Activated T-cell treated with anti-CD3 and anti-CD28 coated beads, Interleukin-2, amount 50 U/mL, for 48 hours (primary cell): ENCODE measurements around the gene COPZ1.

Experiments used
- DNase-seq, 2 experiments: peaks; one replicate each; pipeline ENCODE4 v3.0.0-alpha.2; 2020

COPZ1 gene

GRCh38 chr12:54359762-54360351 is 34.9 kb downstream of the COPZ1 start:
- no peak for DNase-seq

- peak; percentile 72 to 78 for DNase-seq
Measured at GRCh38 chr12:54360717-54361456, 36.0 kb downstream of the COPZ1 start.

- DNase-seq = no peak
Measured at GRCh38 chr12:54363047-54363446, 38.1 kb downstream of the COPZ1 start.

- no peak for DNase-seq
Measured at GRCh38 chr12:54363618-54364017, 38.7 kb downstream of the COPZ1 start.

- peak in 1 of 2 experiments; percentile 43 for DNase-seq
Measured at GRCh38 chr12:54364413-54364812, 39.5 kb downstream of the COPZ1 start, which contains the start of gene GPR84. Gene GPR84 (minus strand): TSS chr12:54364486. CDS start chr12:54363851, 635 bp downstream.

DNA sequence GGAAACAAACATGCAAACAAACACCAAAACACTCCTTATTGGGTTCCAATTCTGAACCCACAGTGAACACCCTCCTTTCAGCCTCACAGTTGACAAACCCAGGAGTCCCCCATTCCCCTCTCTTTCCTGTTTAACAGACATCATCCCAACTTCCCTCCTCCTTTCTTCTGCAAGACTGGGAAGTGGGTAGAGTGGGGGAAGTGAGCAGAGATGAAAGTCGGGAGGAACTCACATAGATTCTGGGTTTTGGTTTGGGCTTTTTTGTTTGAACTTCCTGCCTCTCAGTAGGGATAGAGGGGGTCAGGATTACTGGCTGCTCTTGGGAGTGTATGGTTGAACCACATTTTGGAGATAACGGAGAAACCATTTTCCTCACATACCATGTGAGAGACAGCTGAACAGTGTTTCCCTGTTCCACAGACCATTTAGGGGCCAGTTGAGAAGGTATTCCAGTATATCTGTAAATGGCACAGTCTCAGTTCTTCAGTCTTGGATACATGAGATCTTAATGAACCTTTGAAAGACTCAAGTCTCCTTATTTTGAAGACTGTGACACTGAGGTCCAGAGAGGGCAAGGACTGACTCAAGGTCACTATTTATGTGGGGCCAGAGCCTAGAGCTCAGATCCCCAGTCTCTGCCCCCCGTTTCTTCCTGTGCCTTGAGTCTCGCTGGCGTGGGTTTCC is 43.2 kb downstream of the COPZ1 start:
- DNase-seq = no peak

GRCh38 chr12:54368709-54369596 is 44.0 kb downstream of the COPZ1 start:
- peak; percentile 94 to 95 for DNase-seq

GRCh38 chr12:54369597-54370131 is 44.7 kb downstream of the COPZ1 start:
- DNase-seq = no peak

DNA sequence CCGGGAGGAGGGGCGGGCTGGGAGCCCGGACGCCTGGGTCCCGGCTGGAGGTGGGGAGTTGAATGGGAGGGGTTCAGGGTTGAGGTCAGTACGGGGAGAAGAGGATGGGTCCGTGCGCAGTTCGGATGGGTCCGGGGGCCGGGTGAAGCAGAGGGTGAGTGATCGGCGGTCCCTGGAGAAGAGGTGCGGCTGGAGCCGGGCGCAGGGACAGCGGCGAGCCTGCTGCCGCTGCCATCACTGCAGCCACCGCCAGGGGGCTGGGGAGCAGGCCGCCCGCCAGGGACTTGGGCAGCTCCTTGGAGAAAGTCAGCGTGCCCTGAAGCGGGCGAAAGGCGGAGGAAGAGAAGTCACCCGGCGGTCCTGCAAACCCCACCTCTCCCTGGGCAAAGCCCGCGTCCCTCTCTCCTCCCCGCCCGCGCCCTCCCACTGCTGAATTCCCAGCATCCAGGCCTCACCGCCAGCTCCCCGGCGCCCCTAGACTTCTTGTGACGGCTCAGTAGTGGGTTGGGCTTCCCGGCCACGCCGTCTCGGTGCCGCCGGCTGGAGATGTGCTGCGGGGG is 45.3 kb downstream of the COPZ1 start:
- DNase-seq = peak; percentile 59 to 69

DNA sequence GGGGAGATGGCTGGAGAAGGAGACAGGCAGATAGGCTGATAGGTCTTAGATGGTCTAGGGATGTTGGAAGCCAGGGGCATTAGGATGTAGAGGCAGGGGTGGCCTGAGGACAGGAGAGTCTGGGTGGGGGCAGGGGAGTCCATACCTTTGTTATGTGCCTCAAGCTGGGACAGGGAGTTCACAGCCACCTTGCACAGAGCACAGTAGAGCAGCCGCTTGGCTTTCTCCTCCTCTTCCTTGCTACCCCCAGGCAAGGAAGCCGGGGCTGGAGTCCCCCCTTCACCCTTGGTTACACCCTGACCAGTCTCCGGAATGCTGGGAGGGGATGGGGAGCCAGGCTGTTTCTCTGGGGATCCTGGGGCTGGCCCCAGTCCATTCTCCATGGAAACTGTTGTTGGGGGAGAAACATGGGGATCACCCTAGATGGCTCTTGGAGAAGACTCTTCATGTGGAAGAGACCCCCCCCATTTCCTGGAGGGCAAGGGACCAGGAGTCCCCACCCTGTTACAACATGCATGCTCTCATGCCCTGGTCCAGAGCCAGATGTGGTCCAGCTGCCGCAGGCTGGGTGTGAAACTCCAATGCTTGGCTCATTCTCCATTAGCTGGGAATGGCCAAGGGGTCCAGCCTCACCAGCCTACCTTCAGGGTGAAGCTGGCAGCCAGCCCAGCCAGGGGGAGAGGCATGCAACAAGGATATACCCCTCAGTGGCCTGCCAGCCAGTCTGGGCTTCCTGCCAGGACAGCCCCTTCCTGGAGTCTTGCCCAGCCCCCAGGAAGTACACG is 46.6 kb downstream of the COPZ1 start:
- DNase-seq = no peak

DNA sequence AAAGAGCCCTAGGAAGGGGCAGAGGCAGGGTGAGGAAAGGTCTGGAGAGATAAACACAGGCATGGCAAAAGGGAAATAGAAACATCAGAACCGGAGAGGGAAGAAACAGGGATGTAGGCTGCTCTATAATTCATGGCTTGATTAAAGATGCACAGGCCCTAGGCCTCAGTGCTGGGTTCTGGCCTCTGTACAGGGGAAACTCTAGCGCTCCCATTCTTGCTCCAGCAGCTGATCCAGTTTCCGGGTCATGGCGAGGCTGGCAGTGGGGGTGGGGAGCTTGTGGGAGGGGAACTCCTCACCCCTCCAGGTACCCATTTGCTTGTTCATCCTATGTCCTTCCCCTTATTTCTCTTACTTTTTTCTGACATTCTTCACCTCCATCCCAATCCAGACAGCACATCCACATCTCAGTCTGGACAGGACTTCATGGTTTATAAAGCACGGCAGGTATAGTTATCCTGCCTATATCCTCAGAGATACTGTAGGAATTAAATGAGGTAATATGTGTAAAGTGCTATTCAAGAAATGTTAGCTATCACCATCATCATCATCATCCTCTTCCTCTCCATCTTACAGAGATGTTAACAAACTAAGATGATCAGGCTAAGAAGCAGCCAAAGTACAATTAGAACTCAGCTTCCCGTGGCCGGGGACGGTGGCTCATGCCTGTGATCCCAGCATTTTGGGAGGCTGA is 47.3 kb downstream of the COPZ1 start:
- no peak for DNase-seq

DNA sequence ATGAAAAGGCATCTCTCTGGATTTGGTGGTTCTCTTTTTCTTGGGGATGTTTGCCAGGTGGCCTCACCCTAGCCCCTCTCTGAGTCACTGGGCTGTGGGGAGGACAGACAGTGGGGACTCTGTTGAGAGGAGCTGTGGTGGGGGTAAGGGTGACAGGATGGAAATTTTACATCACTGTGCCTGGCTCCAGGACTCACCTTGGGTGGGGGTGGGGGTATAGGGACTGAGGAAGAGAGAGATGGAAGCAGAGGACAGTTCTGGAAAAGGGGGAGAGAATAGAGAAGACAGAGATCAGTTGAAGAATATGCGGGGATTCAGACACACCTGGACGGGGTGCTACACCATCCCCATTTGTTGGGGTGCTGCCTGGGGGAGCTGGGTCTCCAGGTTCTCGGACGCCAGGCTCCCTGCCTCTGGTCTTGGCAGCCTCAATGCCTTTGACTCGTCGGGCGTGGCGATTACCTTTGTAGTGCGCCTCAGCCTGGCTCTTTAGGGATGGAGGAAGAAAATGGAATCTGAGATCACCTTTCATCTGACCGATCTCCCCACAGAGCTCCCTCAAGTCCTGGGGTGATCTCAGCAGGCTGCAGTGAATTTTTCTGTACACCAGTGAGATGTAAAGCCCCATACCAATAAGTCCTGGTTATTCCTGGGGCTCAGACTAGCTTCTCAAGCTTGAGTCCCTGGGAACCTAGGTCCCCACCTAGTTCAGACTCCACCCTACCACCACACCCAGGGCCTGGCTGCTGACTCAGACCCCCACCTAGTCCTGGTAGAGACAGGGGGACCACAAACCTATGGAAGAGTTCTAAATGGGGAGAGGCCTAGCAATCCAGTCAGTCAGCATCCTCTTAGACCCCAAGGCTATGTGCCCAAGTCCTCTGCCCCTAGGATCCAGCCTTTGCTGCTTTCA is 49.0 kb downstream of the COPZ1 start:
- DNase-seq = no peak

DNA sequence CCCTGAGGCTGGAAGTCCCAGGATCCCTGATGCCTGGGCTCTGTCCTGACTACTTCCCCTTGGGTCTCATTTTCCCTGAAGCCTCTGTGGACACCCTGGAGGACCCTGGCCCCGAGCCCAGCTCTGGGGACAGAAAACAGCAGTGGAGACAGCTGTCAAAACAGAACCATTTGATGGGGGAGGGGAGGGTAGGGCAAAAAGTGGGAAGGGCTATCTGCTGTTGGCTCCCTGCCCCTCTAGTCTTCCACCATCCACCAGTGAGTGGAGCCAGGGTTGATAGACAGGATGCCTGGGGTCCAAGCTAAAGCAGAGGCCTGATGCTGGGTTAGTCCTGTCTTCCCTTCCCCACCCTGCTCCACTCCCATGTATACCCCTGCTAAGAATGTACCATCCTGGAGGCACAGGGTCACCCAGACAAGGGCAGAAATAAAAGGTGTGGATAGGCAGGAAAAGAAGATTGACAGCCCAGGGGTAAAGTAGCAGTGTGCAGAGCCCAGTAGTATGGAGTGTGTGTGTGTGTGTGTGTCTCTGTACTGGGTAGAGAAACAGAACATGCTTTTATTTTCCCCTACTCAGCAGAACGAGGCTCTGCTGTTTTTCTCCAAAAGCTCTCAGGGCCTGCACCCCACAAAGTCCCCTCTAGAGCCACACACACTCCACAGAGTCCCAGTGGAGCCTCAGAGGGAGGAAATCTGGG is 49.8 kb downstream of the COPZ1 start:
- no peak for DNase-seq

DNA sequence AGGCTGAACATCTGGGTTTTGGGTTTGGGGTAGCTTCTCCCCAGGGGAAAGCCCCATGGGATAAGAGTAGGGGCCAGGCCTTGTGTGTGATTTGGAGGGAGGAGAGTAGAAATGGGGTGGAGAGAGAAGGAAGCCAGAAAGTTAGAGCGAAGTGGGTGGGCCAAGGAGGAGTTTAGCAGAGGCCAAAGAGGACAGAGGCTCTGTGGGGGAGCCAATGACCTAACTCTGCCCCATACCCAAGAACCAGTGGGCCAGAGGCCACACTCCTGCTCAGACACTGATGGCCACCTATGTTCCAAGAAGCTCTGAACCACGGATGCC is 50.3 kb downstream of the COPZ1 start:
- DNase-seq = no peak

GRCh38 chr12:54376596-54376995 is 51.7 kb downstream of the COPZ1 start:
- no peak for DNase-seq

DNA sequence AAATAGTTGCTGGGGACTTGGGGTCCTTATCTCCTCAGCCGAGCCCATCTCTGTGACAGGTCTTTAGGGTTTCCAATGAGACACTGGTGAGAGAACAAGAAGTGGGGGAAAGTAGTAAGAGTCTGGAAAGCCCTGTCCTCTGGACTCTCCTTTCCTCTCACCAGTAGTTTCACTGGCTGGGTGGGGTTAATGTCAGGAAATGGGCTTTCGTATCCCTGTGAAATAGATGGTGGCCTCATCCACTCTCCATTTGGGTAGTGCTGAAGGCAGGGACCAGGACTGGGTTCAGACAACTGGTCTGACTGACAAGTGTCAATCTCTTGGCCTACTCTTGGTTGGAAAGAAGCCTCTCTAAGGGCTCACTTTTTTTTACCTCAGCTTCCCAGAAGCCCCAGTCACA is 52.1 kb downstream of the COPZ1 start:
- DNase-seq = no peak

DNA sequence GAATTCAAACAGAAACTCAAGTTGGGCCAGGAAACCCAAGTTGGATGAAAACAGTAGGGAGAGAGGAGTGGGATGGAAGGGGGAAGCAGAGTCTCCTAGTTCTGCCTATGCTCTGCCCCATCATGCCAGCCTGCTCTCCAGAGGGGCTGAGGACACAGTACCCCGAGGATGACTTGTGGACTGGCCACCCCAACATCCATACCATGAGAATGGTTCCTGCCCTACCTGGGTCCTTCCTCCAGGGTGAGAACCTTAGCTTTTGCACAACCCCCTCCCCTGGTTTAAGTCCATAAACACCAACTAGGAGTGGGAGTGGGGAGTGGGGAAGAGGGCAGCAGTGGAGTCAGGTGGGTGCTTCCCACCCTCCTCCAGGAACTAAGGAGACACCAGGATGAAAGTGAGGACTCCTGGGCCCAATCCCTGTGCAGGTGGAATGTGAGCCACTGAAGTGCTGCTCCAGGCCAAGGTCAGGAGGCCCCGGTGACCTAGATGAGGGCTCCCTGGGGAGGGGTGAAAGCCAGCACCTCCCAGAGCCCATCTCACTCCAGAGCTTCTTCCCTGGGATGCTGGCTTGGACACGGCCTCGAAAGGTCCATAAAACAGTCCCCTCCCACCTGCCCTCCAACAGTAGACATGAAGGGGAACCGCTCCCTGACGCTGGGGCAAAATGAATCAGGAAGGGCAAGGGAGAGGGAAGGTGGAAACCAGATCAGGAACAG is 53.0 kb downstream of the COPZ1 start:
- DNase-seq = no peak

DNA sequence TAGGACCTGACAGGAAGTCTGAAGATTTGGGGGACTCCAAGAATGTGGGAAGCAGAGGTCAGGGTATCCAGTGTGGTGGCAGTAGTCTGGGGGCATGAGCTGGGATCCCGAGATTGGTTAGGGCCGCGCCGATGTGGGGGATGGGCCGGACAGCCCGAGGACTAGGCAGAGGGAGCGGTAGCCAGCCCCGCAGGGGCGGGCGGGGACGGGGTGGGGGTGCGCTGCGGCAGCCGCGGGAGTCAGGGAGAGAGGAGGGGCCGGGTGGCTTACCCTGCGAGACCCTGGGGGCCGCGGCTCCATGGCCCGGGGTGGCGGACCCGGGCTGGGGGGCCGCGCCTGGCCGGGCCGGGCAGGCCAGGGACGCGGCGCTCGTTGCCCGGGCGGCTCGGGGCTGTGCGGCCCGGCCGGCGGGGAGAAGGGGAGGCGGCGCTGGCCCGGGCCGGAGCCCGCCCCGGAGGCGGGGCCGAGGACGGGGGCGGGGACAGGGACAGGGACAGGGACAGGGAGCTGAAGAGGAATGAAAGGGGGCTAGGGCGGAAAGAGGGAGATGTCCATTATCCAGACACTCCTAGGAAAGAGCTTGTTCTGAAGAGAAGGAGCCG is 54.0 kb downstream of the COPZ1 start:
- peak in 1 of 2 experiments; percentile 62 for DNase-seq
